HepG2 (cell line): ENCODE results near the gene COL4A2. TPM values are rescaled to one million over a fixed set of nuclear protein-coding genes. Genes with fewer than 3 reads are reported as not detected.
A peak's percentile ranks its signal among the peaks of the same experiment; 100 is the strongest.

Source experiments
- ATAC-seq: fragments of 200-7000 bp; cut with Tn5 transposase; 3 replicates; pipeline ENCODE4 v1.9.1; 2020; ENCODE audit warnings: mild to moderate bottlenecking, moderate library complexity
- BruUV-seq: library from RNA; stranded (reverse); fragments of 400-500 nt; replicated peaks from 2 replicates; lab custom pipeline; 2021; lab: Mats Ljungman, UMichigan
- CTCF ChIA-PET: fragments of 300-600 bp; formaldehyde crosslinking; extraction: SDS; loops from one replicate; lab custom pipeline; 2021; ENCODE audit warnings: low total read pairs, inconsistent platforms, low intra/inter-chr PET ratio; lab: Yijun Ruan, JAX
- POLR2A ChIA-PET: fragments of 350-600 bp; sonication (Branson Sonifier 250); formaldehyde crosslinking; loops from one replicate; lab custom pipeline; 2020; ENCODE audit warnings: antibody characterized with exemption, inconsistent platforms; lab: Yijun Ruan, JAX
- DNase-seq: peaks from one replicate; pipeline ENCODE4 v3.0.0-alpha.2; 2015; ENCODE audit warnings: low spot score
- FAIRE-seq: peaks from 3 replicates; lab custom pipeline; 2011; peaks lifted over from hg19 to GRCh38; lab: Jason Lieb, UNC
- H2AFZ ChIP-seq: one replicate; pipeline ENCODE4 v1.6.1; 2011; ENCODE audit warnings: low read length, inconsistent platforms
- H3K27ac ChIP-seq: fragments of 300-600 bp; 3 replicates; pipeline ENCODE4 v1.8.0; 2011; ENCODE audit warnings: mixed run types, mild to moderate bottlenecking, mixed read lengths, low read length, inconsistent platforms; ENCODE audit not compliant: insufficient read depth; ENCODE audit errors: extremely low read length
- H3K27me3 ChIP-seq, 2 experiments: fragments of 200-600 bp in 1 of 2; 2 replicates in 1 of 2; 3 replicates in 1 of 2; pipeline versions ENCODE4 v1.6.0 to v1.8.0; 2011; ENCODE audit warnings: low read length in 2 of 2, mild to moderate bottlenecking in 2 of 2, moderate library complexity in 2 of 2, inconsistent platforms in 1 of 2; ENCODE audit not compliant: insufficient read depth in 2 of 2, control insufficient read depth in 1 of 2
- H3K36me3 ChIP-seq, 2 experiments: fragments of 200-600 bp in 1 of 2; replicated peaks in 1 of 2; 2 replicates in 1 of 2; 3 replicates in 1 of 2; pipeline versions ENCODE4 v1.5.1 to v1.8.0; 2011; ENCODE audit warnings: low read length in 2 of 2, inconsistent platforms in 1 of 2; ENCODE audit not compliant: insufficient read depth in 2 of 2, control insufficient read depth in 1 of 2
- H3K4me1 ChIP-seq: 2 replicates; pipeline ENCODE4 v1.5.1; 2012; ENCODE audit warnings: low read length, inconsistent platforms; ENCODE audit not compliant: insufficient read depth
- H3K4me2 ChIP-seq: 2 replicates; pipeline ENCODE4 v1.6.0; 2011; ENCODE audit warnings: low read depth, low read length, inconsistent platforms
- H3K4me3 ChIP-seq, 3 experiments: fragments of 200-600 bp in 1 of 3; sonication (generic), shearing (Covaris generic) in 1 of 3; replicated peaks in 1 of 3; 2 replicates each; pipeline ENCODE4 v1.5.1; 2011 to 2016; ENCODE audit warnings: low read length in 3 of 3, inconsistent platforms in 2 of 3, low read depth in 2 of 3, mild to moderate bottlenecking in 2 of 3, control low read depth in 1 of 3, mixed read lengths in 1 of 3; ENCODE audit not compliant: insufficient read depth in 1 of 3
- H3K79me2 ChIP-seq: one replicate; pipeline ENCODE4 v1.6.1; 2011; ENCODE audit warnings: low read length, inconsistent platforms; ENCODE audit not compliant: insufficient read depth
- H3K9ac ChIP-seq: 2 replicates; pipeline ENCODE4 v1.6.0; 2011; ENCODE audit warnings: mild to moderate bottlenecking, low read depth, low read length, inconsistent platforms; ENCODE audit not compliant: insufficient read depth
- H3K9me3 ChIP-seq: 2 replicates; pipeline ENCODE4 v1.5.1; 2012; ENCODE audit warnings: mild to moderate bottlenecking, low read length
- H4K20me1 ChIP-seq: 2 replicates; pipeline ENCODE4 v1.6.0; 2011; ENCODE audit warnings: inconsistent platforms, mild to moderate bottlenecking, low read length, moderate library complexity; ENCODE audit not compliant: insufficient read depth
- BCL6 ChIP-seq: IDR thresholded peaks from 2 replicates; pipeline ENCODE4 v1.6.1; 2016; ENCODE audit warnings: missing genetic modification reagents, missing compliant biosample characterization
- CREB3 ChIP-seq: sonication (generic); formaldehyde crosslinking; IDR thresholded peaks from 2 replicates; pipeline ENCODE4 v1.5.0; 2020; ENCODE audit warnings: missing genetic modification reagents
- CTCF ChIP-seq: sonication (generic); formaldehyde crosslinking; IDR thresholded peaks from 2 replicates; pipeline ENCODE4 v1.5.0; 2020; ENCODE audit warnings: mild to moderate bottlenecking, missing genetic modification reagents, moderate library complexity
- FUBP1 ChIP-seq: sonication (generic); formaldehyde crosslinking; IDR thresholded peaks from 2 replicates; pipeline ENCODE4 v1.5.1; 2020; ENCODE audit warnings: missing genetic modification reagents, mild to moderate bottlenecking, borderline replicate concordance
- HMGXB4 ChIP-seq, 2 experiments: sonication (generic) in 1 of 2; formaldehyde crosslinking in 1 of 2; IDR thresholded peaks; 2 replicates each; pipeline versions ENCODE4 v1.4.0 to v1.6.1; 2018 to 2020; ENCODE audit warnings: missing genetic modification reagents in 2 of 2, borderline replicate concordance in 1 of 2, low read depth in 1 of 2, mild to moderate bottlenecking in 1 of 2, missing biosample characterization in 1 of 2
- MNT ChIP-seq: fragments of 450-650 bp; IDR thresholded peaks from 2 replicates; pipeline ENCODE4 v1.6.1; 2016
- RAD21 ChIP-seq: fragments of 450-650 bp; formaldehyde crosslinking; IDR thresholded peaks from 2 replicates; pipeline ENCODE4 v1.5.0; 2020; ENCODE audit warnings: mild to moderate bottlenecking
- SIX1 ChIP-seq: sonication (generic); formaldehyde crosslinking; IDR thresholded peaks from 2 replicates; pipeline ENCODE4 v1.4.0; 2020; ENCODE audit warnings: missing genetic modification reagents, borderline replicate concordance
- STAG1 ChIP-seq: sonication (generic); formaldehyde crosslinking; IDR thresholded peaks from 2 replicates; pipeline ENCODE4 v1.4.0; 2020; ENCODE audit warnings: missing genetic modification reagents
- ZBTB21 ChIP-seq: sonication (generic); formaldehyde crosslinking; IDR thresholded peaks from 2 replicates; pipeline ENCODE4 v1.4.0; 2020; ENCODE audit warnings: missing genetic modification reagents
- ZNF557 ChIP-seq: sonication (generic); formaldehyde crosslinking; IDR thresholded peaks from 2 replicates; pipeline ENCODE4 v1.4.0; 2020; ENCODE audit warnings: missing genetic modification reagents
- ZNF768 ChIP-seq: sonication (generic); formaldehyde crosslinking; IDR thresholded peaks from 2 replicates; pipeline ENCODE4 v1.4.0; 2020; ENCODE audit warnings: missing genetic modification reagents
- WGBS: methylation state at CpG from one replicate; pipeline ENCODE4 v1.1.6; 2017; ENCODE audit warnings: low lambda C conversion rate; 5-methylcytosine and 5-hydroxymethylcytosine counted together
- in situ Hi-C: cut with HindIII; loops from 2 replicates; pipeline ENCODE4 v1.10.0; 2017; ENCODE audit warnings: low pct_unique_long_range_greater_than_20kb; ENCODE audit not compliant: extremely low pct_ligation_motif_present
- intact Hi-C: fragments of 100-400 bp; cut with micrococcal nuclease; formaldehyde crosslinking; loops from one replicate; pipeline ENCODE4 v1.10.0; 2022; ENCODE audit not compliant: unreplicated experiment
- polyA plus RNA-seq, 8 experiments: library from polyadenylated mRNA; depleted of rRNA in 3 of 8; stranded (reverse) in 7 of 8; unstranded in 1 of 8; fragments of >200 nt; fragmentation: Illumina TruSeq in 4 of 8; extraction: Trizol in 4 of 8; gene quantifications; 2 replicates each; pipeline versions ENCODE4 v1.2.1 to v1.2.3, GENCODE V29; 2011 to 2016; ENCODE audit warnings: low read depth in 4 of 8, missing spikeins in 1 of 8, mixed read lengths in 1 of 8; ENCODE audit not compliant: insufficient read depth in 1 of 8
- total RNA-seq, 5 experiments: library from RNA; depleted of rRNA; stranded (reverse); fragments of >200 nt; fragmentation: Illumina TruSeq; extraction: Trizol; gene quantifications; 2 replicates each; pipeline ENCODE4 v1.2.3, GENCODE V29; 2016; ENCODE audit warnings: low read depth in 1 of 5
- TF ChIP-seq, protein P1 (sequence below): sonication (generic); formaldehyde crosslinking; IDR thresholded peaks from 2 replicates; pipeline ENCODE4 v1.4.0; 2020; ENCODE audit warnings: missing genetic modification reagents

The COL4A2 gene
- total and polyA plus RNA-seq, 2 of the 13 experiments (the other 11 are each of a cell fraction or from before 2014, with no cell fraction given) = 0.22 to 1.9 TPM

- H3K79me2 ChIP-seq = no peaks in the 10 kb centered on the region
- H3K4me1 ChIP-seq = peaks cover 24% of the 10 kb centered on the region
- H4K20me1 ChIP-seq = no peaks in the 10 kb centered on the region
- no TSS peak for BruUV-seq
- H3K27me3 ChIP-seq = no peaks in the 10 kb centered on the region
- POLR2A ChIA-PET = no interaction called here
- CTCF ChIA-PET = no interaction called here
- in situ Hi-C loops (no loop called here), intact Hi-C loops (no loop called here)
- FAIRE-seq (no peak), ATAC-seq (peak; percentile 68), DNase-seq (peak; percentile 27)
- no peak overlapping the region for H2AFZ ChIP-seq
- H3K9ac ChIP-seq = no peak overlapping the region
- H3K36me3 ChIP-seq = no peaks in the 10 kb centered on the region
- H3K4me3 ChIP-seq = no peak overlapping the region
- H3K9me3 ChIP-seq = no peaks in the 10 kb centered on the region
- no peak overlapping the region for H3K4me2 ChIP-seq
- H3K27ac ChIP-seq = no peak overlapping the region
- WGBS = 76% methylated on average over 21 of the region's 31 CpGs
- peak; percentile 13; the same call in 1 of the 2 replicates for TF ChIP-seq ZNF768 (CRISPR knock-in tag)
- TF ChIP-seq, protein P1, sequence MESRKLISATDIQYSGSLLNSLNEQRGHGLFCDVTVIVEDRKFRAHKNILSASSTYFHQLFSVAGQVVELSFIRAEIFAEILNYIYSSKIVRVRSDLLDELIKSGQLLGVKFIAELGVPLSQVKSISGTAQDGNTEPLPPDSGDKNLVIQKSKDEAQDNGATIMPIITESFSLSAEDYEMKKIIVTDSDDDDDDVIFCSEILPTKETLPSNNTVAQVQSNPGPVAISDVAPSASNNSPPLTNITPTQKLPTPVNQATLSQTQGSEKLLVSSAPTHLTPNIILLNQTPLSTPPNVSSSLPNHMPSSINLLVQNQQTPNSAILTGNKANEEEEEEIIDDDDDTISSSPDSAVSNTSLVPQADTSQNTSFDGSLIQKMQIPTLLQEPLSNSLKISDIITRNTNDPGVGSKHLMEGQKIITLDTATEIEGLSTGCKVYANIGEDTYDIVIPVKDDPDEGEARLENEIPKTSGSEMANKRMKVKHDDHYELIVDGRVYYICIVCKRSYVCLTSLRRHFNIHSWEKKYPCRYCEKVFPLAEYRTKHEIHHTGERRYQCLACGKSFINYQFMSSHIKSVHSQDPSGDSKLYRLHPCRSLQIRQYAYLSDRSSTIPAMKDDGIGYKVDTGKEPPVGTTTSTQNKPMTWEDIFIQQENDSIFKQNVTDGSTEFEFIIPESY (CRISPR knock-in tag) = peak; percentile 74
- peak; percentile 52 for TF ChIP-seq CTCF (CRISPR knock-in tag)
- 0 out of 2 replicates have a peak, but pooled peaks have one; percentile 3 for TF ChIP-seq MNT
- no peak for TF ChIP-seq CREB3
- no peak for TF ChIP-seq FUBP1 (CRISPR knock-in tag)
- no peak for TF ChIP-seq SIX1 (CRISPR knock-in tag)
- TF ChIP-seq ZNF557 (CRISPR knock-in tag) = no peak
- TF ChIP-seq STAG1 (CRISPR knock-in tag) = peak; percentile 26
- peak; percentile 35; the same call in 1 of the 2 replicates for TF ChIP-seq RAD21 (CRISPR knock-in tag)
- TF ChIP-seq ZBTB21 = no peak
- no peak for TF ChIP-seq HMGXB4 (CRISPR knock-in tag; IDR thresholded peaks at IDR 0.05; ENCODE audit: borderline replicate concordance in 1 of 2, low read depth in 1 of 2)
- TF ChIP-seq BCL6 (CRISPR knock-in tag) = peak; percentile 69
These were observed 204.6 kb downstream of the COL4A2 start for GRCh38 chr13:110511509-110512181.
